HepG2 (cell line): ENCODE results near the gene VGLL3.

ENCODE experiments used
- HMGA1 ChIP-seq: sonication (generic); formaldehyde crosslinking; conservative IDR thresholded peaks from 2 replicates; pipeline ENCODE4 v1.4.0; 2020; ENCODE audit warnings: missing genetic modification reagents
- TF ChIP-seq, protein P1 (sequence below): sonication (generic); formaldehyde crosslinking; IDR thresholded peaks from 2 replicates; pipeline ENCODE4 v1.5.0; 2020; ENCODE audit warnings: mild to moderate bottlenecking, missing genetic modification reagents, moderate library complexity

DNA sequence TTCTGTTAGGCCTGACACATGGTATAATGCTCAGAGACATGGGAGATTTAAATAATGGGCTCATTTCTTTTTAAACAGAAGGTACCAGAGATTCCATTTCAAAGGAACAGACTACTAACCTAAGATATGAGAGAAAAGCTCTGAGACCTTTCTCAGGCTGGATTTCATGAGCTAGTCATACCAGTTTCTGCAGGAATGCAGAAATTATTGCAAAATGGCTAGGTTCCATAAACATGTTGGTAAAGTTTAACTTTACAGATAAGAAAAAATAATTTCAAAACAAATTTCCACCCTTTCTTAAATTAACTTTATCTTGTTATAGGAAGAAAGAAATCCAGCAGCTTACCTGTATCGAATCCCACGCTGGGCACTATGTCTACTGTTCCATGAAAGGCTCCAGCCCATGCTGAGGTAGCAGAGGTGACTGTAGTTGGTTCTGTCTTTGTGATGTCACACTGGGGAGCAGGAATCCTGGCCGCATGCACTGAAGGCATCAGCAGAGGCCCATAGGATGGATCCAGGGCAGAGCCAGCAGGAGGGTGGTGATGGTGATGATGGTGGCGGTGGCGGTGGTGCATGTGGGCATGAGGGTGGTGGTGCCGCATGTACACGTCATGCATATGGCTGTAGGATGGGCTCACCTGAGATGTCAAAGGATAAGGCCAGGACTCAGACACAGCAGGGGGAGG is 22.6 kb downstream of the VGLL3 start:
- no peak for TF ChIP-seq HMGA1 (CRISPR knock-in tag)
- TF ChIP-seq, protein P1, sequence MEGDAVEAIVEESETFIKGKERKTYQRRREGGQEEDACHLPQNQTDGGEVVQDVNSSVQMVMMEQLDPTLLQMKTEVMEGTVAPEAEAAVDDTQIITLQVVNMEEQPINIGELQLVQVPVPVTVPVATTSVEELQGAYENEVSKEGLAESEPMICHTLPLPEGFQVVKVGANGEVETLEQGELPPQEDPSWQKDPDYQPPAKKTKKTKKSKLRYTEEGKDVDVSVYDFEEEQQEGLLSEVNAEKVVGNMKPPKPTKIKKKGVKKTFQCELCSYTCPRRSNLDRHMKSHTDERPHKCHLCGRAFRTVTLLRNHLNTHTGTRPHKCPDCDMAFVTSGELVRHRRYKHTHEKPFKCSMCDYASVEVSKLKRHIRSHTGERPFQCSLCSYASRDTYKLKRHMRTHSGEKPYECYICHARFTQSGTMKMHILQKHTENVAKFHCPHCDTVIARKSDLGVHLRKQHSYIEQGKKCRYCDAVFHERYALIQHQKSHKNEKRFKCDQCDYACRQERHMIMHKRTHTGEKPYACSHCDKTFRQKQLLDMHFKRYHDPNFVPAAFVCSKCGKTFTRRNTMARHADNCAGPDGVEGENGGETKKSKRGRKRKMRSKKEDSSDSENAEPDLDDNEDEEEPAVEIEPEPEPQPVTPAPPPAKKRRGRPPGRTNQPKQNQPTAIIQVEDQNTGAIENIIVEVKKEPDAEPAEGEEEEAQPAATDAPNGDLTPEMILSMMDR, result no peak
